HG02588 (cell line): ENCODE measurements around the gene LCA5.
"Not testable (repeated sequence)": the region's sequence is repeated elsewhere in the genome, so short reads cannot be mapped to it uniquely, and the experiment has no call there.

Experiments
- ATAC-seq: cut with Tn5 transposase; IDR thresholded peaks from one replicate; pipeline ENCODE4 v1.9.1; 2021; ENCODE audit warnings: mild to moderate bottlenecking, moderate library complexity; ENCODE audit not compliant: unreplicated experiment

Gene LCA5

GRCh38 chr6:79538106-79538971, 1.1 kb upstream of the LCA5 start:
- ATAC-seq, result no peak

- ATAC-seq, result no peak
These were observed 661 bp downstream of the LCA5 start for GRCh38 chr6:79536585-79536953.

GRCh38 chr6:79529567-79529966, 7.7 kb downstream of the LCA5 start:
- ATAC-seq, result not testable (repeated sequence)

GRCh38 chr6:79526897-79527296, 10.3 kb downstream of the LCA5 start:
- ATAC-seq, result no peak

GRCh38 chr6:79525272-79526100, 11.7 kb downstream of the LCA5 start:
- ATAC-seq, result no peak

GRCh38 chr6:79524065-79524464, 13.2 kb downstream of the LCA5 start:
- no peak for ATAC-seq

GRCh38 chr6:79522609-79523008, 14.6 kb downstream of the LCA5 start:
- ATAC-seq, result no peak

GRCh38 chr6:79520534-79520933, 16.7 kb downstream of the LCA5 start:
- no peak for ATAC-seq

- ATAC-seq, result no peak
These were observed 18.4 kb downstream of the LCA5 start for GRCh38 chr6:79518842-79519241.

GRCh38 chr6:79515436-79515835, 21.8 kb downstream of the LCA5 start:
- no peak for ATAC-seq

GRCh38 chr6:79513111-79513510, 24.1 kb downstream of the LCA5 start:
- no peak for ATAC-seq

- ATAC-seq, result no peak
These were observed 25.2 kb downstream of the LCA5 start for GRCh38 chr6:79512014-79512413.

- no peak for ATAC-seq
These were observed 26.5 kb downstream of the LCA5 start for GRCh38 chr6:79510707-79511106.

- no peak for ATAC-seq
These were observed 31.0 kb downstream of the LCA5 start for GRCh38 chr6:79506251-79506650.

GRCh38 chr6:79504372-79504771, 32.9 kb downstream of the LCA5 start:
- ATAC-seq, result no peak

GRCh38 chr6:79498842-79499241, 38.4 kb downstream of the LCA5 start:
- ATAC-seq, result no peak

- ATAC-seq, result no peak
These were observed 42.0 kb downstream of the LCA5 start for GRCh38 chr6:79495246-79495645.

- no peak for ATAC-seq
These were observed 42.4 kb downstream of the LCA5 start for GRCh38 chr6:79494841-79495240.

GRCh38 chr6:79470728-79471127, 66.5 kb downstream of the LCA5 start:
- ATAC-seq, result no peak

- no peak for ATAC-seq
These were observed 67.6 kb downstream of the LCA5 start for GRCh38 chr6:79469376-79470246.

GRCh38 chr6:79468587-79468986, 68.6 kb downstream of the LCA5 start:
- ATAC-seq, result no peak
